AG10803 (cell line): ENCODE data around the gene LMO3.
A peak's percentile ranks its signal among the peaks of the same experiment; 100 is the strongest.

Source experiments
- DNase-seq: peaks from one replicate; pipeline ENCODE4 v3.0.0; 2010; ENCODE audit warnings: low read depth
- H3K4me3 ChIP-seq: 2 replicates; pipeline ENCODE4 v1.5.1; 2011; ENCODE audit warnings: mild to moderate bottlenecking, low read length, control low read depth
- TF ChIP-seq, protein P1 (sequence below): conservative IDR thresholded peaks from 2 replicates; pipeline ENCODE4 v1.5.1; 2011; ENCODE audit warnings: mild to moderate bottlenecking, low read length, control low read depth, inconsistent platforms

Gene LMO3

DNA sequence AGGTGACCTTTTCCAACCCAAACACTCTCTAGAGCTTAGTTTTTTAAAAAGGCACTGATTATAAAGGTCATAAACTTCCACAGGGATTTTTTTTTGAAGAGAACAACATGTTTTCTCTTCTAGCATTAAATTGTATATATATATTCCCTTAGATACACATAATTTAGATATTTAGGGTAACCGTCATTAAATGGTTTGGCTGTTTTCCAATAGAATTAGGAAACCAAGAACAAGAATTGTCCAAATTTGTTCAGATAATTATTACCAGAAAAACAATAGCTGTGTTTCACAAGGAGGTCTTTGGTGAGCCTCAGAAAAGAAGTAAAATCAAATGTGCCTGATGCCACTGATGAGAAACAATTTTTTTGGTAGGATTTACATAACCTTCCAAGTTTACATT is 26.9 kb downstream of the LMO3 start:
- TF ChIP-seq, protein P1, sequence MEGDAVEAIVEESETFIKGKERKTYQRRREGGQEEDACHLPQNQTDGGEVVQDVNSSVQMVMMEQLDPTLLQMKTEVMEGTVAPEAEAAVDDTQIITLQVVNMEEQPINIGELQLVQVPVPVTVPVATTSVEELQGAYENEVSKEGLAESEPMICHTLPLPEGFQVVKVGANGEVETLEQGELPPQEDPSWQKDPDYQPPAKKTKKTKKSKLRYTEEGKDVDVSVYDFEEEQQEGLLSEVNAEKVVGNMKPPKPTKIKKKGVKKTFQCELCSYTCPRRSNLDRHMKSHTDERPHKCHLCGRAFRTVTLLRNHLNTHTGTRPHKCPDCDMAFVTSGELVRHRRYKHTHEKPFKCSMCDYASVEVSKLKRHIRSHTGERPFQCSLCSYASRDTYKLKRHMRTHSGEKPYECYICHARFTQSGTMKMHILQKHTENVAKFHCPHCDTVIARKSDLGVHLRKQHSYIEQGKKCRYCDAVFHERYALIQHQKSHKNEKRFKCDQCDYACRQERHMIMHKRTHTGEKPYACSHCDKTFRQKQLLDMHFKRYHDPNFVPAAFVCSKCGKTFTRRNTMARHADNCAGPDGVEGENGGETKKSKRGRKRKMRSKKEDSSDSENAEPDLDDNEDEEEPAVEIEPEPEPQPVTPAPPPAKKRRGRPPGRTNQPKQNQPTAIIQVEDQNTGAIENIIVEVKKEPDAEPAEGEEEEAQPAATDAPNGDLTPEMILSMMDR: no peak
- no peak overlapping the region for H3K4me3 ChIP-seq
- no peak for DNase-seq

DNA sequence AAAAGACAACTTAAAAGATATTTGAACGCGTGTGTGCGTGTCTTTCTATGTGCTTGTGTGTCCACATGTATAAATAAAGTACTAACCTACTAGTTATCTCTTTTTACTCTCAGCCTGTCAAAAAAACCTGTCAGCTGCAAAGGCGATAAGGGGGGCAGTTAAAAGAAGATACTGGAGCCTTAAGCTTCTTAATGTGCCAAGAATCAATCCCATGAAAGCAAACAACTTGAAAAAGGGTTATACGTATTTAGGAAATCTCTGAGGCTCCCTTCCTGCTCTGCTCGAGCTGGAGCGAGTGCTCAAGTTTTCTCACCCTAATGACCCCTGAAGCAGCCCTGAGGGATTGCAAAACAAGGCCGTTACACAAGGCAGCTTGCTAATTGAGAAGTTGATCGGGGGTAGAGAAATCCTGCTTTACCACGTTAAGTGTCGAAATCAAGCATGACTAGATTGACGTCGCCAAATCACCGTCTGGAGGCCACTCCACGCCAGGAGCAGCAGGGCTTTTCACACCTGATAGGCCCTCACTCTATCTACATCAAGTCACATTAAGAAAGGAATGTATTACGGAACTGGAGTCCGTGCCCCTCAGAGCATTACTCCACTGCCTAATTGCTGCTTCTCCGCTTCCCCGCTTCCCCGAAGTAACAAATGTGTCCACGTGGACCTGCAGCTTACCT is 32.4 kb downstream of the LMO3 start:
- DNase-seq: peak; percentile 41
- TF ChIP-seq, protein P1: no peak
- H3K4me3 ChIP-seq: no peak overlapping the region

DNA sequence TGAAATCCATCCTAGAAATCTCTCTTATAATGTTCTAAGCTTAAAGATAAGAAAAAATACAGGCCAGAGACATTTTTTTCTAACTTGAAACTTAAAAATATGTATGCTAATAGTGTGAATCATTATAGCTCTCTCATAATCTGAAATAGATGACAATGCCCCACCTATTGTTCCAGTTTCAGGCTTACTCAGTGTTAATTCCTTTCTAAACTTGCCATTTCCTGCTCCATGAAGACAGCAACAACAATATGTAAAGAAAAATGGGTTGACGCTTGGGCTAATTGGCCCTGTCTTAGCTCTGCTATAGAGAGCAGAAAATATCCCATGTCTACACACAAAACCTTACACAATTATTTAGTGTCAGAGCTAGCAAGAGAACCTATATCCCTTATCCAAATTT is 37.1 kb downstream of the LMO3 start:
- no peak for DNase-seq
- H3K4me3 ChIP-seq: no peak overlapping the region
- TF ChIP-seq, protein P1: no peak

DNA sequence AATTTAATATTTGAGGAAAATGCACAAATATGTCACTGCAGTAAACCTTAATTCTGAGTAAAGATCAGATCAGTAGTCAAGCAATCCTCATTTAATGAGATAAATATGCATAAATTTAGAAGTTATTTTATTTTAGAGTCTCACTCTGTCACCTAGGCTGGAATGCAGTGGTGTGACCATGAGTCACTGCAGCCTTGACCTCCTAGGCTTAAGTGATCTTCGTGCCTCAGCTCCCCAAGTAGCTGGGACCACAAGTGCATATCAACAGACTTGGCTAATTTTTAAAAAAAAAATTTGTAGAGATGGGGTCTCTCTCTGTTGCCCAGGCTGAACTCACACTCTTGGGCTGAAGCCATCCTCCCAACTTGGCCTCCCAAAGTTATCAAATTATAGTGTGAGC is 41.3 kb downstream of the LMO3 start:
- H3K4me3 ChIP-seq: no peak overlapping the region
- TF ChIP-seq, protein P1: no peak
- no peak for DNase-seq

- TF ChIP-seq, protein P1: no peak
- DNase-seq: no peak
- H3K4me3 ChIP-seq: no peak overlapping the region
These were observed 42.5 kb downstream of the LMO3 start for GRCh38 chr12:16563504-16563903.

GRCh38 chr12:16562921-16563320 is 43.0 kb downstream of the LMO3 start:
- no peak overlapping the region for H3K4me3 ChIP-seq
- no peak for DNase-seq
- TF ChIP-seq, protein P1: no peak

GRCh38 chr12:16562435-16562834 is 43.5 kb downstream of the LMO3 start:
- no peak for DNase-seq
- no peak overlapping the region for H3K4me3 ChIP-seq
- TF ChIP-seq, protein P1: no peak
